Muscle layer of duodenum (tissue), 2 donors: ENCODE data around the gene DLL4.

Experiments used
- H3K27ac ChIP-seq: one replicate; pipeline ENCODE4 v1.7.0; 2013; ENCODE audit warnings: mild to moderate bottlenecking, low read length
- H3K27me3 ChIP-seq: one replicate; pipeline ENCODE4 v1.7.0; 2013; ENCODE audit warnings: low read depth, mild to moderate bottlenecking, control low read depth, low read length
- H3K36me3 ChIP-seq, 2 donors: one replicate each; pipeline ENCODE4 v1.7.0; 2013; ENCODE audit warnings: low read length in 2 of 2, control low read depth in 1 of 2, mild to moderate bottlenecking in 1 of 2; ENCODE audit not compliant: insufficient read depth in 2 of 2, control insufficient read depth in 1 of 2
- H3K4me1 ChIP-seq, 2 donors: one replicate each; pipeline ENCODE4 v1.7.0; 2013; ENCODE audit warnings: low read length in 2 of 2, mild to moderate bottlenecking in 2 of 2, control low read depth in 1 of 2, moderate library complexity in 1 of 2; ENCODE audit not compliant: insufficient read depth in 2 of 2, control insufficient read depth in 1 of 2
- H3K4me3 ChIP-seq, 2 donors: one replicate each; pipeline ENCODE4 v1.7.0; 2013; ENCODE audit warnings: low read length in 2 of 2, low read depth in 1 of 2, mild to moderate bottlenecking in 1 of 2
- H3K9me3 ChIP-seq, 2 donors: one replicate each; pipeline ENCODE4 v1.7.0; 2013; ENCODE audit warnings: low read length in 2 of 2, control low read depth in 1 of 2, mild to moderate bottlenecking in 1 of 2; ENCODE audit not compliant: control insufficient read depth in 1 of 2
- donor health status: healthy.

Gene DLL4

DNA sequence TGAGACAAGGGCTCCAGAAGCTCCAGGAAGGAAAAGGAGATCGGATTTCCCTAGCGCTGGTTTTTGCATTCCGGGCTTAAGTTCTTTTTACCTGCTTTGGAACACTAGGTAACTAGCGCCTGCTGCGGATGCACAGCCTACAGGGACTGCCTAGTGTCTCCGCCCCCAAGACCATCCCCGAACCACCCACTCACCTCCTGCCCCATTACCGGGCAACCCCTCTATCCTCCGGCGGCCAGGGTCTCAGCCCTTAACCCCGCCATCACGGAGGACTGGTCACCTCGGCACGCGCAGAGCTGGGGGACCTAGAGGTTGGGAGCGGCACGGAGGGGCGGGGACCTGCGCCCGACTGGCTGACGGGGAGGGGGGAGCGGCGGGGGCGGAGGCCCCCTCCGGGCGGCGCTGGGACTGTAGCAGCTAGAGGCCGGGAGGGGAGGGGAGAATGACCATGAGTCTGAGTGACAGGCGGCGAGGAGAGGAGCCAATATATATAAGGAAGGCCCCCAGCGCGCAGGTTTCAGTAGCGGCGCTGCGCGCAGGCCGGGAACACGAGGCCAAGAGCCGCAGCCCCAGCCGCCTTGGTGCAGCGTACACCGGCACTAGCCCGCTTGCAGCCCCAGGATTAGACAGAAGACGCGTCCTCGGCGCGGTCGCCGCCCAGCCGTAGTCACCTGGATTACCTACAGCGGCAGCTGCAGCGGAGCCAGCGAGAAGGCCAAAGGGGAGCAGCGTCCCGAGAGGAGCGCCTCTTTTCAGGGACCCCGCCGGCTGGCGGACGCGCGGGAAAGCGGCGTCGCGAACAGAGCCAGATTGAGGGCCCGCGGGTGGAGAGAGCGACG is at the start of gene DLL4:
Gene DLL4 (plus strand): TSS at position 520 of the 839 bp plus-strand sequence. CDS start 329 bp downstream, outside the sequence.
- peaks cover 4 to 53% of the 10 kb centered on the region in 2 donors for H3K4me1 ChIP-seq
- no peaks in the 10 kb centered on the region for H3K9me3 ChIP-seq
- H3K36me3 ChIP-seq, result no peaks in the 10 kb centered on the region
- H3K27ac ChIP-seq, result peak within 1 kb of the TSS; percentile 23
- H3K4me3 ChIP-seq, result peak within 1 kb of the TSS; percentile 59 to 70
- peaks cover 59% of the 10 kb centered on the region for H3K27me3 ChIP-seq

DNA sequence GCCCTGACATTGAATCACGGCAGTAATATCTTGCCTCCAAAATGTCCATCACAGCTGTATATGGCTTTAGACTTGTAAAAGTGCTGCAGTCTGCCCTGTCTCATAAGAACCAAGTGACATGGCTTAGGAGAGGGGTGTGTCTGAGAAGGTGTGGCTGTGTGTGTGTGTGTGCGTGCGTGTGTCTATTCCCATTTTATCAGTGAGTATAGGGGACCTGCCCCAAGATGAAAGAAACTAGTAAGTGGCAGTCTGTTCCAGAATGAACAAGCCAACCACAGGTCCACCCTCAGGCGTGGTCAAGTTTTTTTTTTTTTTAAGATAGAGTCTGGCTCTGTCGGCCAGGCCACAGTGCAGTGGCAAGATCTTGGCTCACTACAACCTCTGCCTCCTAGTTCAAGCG is 49.5 kb upstream of the DLL4 start:
- no peaks in the 10 kb centered on the region for H3K36me3 ChIP-seq
- H3K27ac ChIP-seq, result no peak overlapping the region
- no peaks in the 10 kb centered on the region for H3K4me1 ChIP-seq
- H3K4me3 ChIP-seq, result no peak overlapping the region
- no peaks in the 10 kb centered on the region for H3K27me3 ChIP-seq
- H3K9me3 ChIP-seq, result peaks cover 0 to 2% of the 10 kb centered on the region in 2 donors

DNA sequence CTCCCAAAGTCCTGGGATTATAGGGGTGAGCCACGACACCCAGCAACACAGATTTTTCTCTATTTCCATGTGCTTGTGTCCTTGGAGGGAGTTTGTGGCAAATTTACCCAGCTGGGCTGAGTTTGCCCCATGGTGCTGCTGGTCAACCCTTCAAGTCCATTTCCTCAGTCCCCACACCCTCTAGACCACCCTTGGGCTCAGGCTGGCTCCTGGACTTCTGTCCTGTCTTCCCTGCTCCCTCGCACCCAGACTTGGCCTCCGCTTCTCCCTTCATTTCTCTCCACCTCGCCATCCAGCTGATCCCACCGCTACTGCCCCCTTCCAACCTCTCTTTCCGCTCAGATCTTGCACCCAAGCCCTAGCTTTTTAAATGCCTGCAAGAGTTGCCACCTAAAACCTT is 47.8 kb upstream of the DLL4 start:
- Histone ChIP-seq H3K36me3 (no peaks in the 10 kb centered on the region), H3K4me1 (no peaks in the 10 kb centered on the region), H3K27me3 (no peaks in the 10 kb centered on the region), H3K27ac (no peak overlapping the region), H3K4me3 (no peak overlapping the region), H3K9me3 (peaks cover 0 to 2% of the 10 kb centered on the region in 2 donors)

DNA sequence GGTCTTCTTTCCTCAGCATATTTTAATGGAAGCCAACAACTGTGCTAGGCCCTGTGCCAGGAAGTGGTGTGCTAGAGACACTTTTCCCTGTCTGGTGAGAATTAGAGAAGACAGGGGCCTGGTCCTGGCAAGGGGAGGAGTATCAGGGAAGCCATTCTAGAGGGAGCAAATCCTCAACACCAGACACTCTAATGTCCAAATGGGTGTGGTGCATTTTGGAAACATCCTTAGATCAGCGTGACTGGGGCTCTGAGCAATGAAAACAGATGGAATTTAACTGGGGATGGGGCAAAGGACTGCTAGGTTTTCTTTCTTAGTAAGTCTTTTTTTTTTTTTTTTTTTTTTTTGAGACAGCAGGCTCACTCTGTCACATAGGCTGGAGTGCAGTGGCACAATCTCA is 42.6 kb upstream of the DLL4 start:
- no peaks in the 10 kb centered on the region for H3K4me1 ChIP-seq
- no peaks in the 10 kb centered on the region for H3K27me3 ChIP-seq
- no peaks in the 10 kb centered on the region for H3K36me3 ChIP-seq
- no peak overlapping the region for H3K4me3 ChIP-seq
- H3K9me3 ChIP-seq, result peaks cover 0 to 2% of the 10 kb centered on the region in 2 donors
- no peak overlapping the region for H3K27ac ChIP-seq

DNA sequence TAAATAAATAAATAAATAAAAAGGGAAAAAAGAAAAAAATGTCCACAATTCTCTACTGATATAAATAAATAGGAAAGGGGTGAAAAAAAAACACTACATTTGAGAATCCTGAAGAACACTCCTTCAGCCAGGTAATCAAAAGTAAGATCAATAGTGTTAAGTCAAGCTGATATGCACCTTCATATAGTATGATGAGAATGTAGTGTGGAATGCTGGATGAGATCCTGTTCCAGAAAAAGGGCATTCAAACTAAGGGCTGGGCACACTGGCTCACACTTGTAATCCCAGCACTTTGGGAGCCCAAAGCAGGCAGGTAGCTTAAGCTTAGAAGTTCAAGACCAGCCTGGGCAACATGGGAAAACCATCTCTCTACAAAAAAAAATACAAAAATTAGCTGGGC is 40.0 kb upstream of the DLL4 start:
- H3K27me3 ChIP-seq, result no peaks in the 10 kb centered on the region
- no peaks in the 10 kb centered on the region for H3K9me3 ChIP-seq
- H3K27ac ChIP-seq, result no peak overlapping the region
- no peak overlapping the region for H3K4me3 ChIP-seq
- no peaks in the 10 kb centered on the region for H3K36me3 ChIP-seq
- H3K4me1 ChIP-seq, result peaks cover 0 to 5% of the 10 kb centered on the region in 2 donors

DNA sequence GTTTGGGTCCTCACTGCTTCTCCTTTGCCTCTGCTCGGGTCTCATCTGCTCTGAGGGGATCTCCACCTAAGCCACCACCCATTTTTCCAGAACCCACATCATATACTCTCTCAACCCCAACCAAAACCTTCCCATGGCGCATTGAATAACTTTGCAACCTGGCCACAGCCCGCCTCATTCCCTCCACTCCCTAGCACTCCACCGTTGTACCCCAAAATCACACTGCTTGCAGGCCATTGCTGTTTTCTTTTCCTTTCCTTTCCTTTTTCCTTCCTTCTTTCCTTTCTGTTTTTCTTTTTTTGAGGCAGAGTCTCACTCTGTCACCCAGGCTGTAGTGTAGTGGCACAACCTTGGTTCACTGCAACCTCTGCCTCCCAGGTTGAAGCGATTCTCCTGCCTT is 38.0 kb upstream of the DLL4 start:
- Histone ChIP-seq H3K4me1 (peaks cover 10 to 18% of the 10 kb centered on the region in 2 donors), H3K27me3 (no peaks in the 10 kb centered on the region), H3K4me3 (no peak overlapping the region), H3K9me3 (no peaks in the 10 kb centered on the region), H3K36me3 (peaks cover 4% of the 10 kb centered on the region in 2 donors), H3K27ac (no peak overlapping the region)

DNA sequence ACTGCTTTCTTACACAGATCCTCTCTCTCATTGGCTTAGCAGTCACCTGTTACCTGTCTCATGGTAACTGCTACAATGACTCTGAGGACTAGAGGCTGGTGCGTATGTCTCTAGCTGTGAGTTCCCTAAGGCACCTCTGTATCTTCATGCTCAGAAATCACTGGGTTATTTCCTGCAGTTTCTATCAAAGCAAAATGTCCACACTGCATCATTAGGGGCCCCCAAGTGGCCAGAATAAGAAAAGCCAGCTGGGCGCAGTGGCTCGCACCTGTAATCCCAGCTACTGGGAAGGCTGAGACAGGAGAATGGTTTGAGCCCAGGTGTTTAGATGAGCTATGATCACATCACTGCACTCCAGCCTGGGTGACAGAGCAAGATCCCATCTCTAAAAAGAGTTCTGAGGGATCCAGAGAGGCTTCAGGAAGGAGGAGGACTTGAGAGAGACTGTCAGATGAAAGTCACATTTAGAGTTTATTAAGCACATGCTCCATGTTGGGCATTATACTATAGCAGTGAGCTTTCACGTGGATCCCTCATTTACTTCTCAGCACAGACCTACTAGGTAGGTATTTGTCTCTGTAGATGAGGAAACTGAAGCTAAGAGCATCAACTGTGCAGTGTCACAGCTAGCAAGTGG is 37.2 kb upstream of the DLL4 start:
- Histone ChIP-seq H3K9me3 (no peaks in the 10 kb centered on the region), H3K4me1 (peaks cover 10 to 19% of the 10 kb centered on the region in 2 donors), H3K27me3 (no peaks in the 10 kb centered on the region), H3K36me3 (peaks cover 4% of the 10 kb centered on the region in 2 donors), H3K4me3 (no peak overlapping the region), H3K27ac (no peak overlapping the region)

DNA sequence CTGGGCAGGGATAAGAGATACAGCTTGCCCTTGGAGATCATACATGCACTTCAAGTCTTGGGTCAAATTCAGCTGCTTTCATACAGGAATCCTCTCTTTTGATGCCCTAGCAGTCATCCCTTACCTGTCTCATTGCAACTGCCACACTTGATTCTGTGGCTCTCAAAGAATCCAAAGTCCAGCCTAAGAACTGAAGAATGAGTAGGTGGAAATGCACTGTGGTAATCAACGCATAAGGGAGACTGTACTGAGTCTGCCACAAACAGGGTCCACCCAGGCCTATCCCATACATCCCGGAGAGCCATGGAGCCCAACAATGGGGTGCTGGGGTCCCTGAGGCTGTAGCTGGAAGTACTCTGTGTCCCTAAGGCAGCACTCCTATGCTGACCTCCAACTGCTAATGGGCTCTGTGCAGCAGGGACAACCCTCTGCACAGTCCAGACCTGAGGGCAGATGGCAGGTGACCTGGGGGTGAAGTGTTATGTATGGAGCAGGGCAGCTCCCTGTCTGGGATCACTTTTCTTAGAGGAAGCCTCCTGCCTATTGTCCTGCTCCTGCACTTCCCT is 36.6 kb upstream of the DLL4 start:
- Histone ChIP-seq H3K27ac (no peak overlapping the region), H3K4me1 (peaks cover 10 to 19% of the 10 kb centered on the region in 2 donors), H3K4me3 (no peak overlapping the region), H3K9me3 (no peaks in the 10 kb centered on the region), H3K27me3 (no peaks in the 10 kb centered on the region), H3K36me3 (peaks cover 4% of the 10 kb centered on the region in 2 donors)

DNA sequence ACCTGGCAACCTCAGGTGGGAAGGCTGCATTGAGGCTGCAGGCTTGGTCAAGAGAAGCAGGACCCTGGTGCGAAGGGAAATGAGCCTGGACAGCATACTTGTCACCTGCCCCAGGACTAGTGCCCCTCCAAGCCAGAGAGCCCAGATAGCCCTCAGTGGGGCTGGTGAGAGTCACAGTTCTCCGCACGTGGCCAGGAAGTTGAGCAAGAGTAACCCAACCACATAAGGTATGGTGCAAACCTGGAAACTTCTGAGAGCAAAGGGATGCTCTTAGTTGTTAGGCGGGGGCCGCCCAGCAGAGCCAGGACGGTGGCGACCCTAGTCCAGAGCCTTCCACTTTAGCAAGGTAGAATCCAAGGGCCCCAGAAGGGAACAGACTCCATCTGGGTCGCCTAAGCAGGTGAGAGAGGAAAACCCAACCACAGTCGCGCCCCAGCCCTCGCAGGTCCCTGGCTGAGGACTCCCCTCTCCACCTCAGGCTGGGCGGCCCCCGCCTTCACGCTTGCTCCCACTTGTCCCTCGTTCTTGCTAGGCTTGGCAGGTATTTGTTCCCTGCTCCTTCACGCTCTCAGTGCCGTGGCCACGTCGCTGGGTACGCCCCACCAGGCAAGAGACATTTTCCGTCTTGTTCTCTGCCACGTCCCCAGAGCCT is 36.0 kb upstream of the DLL4 start:
- H3K4me1 ChIP-seq, result peaks cover 10 to 19% of the 10 kb centered on the region in 2 donors
- H3K27me3 ChIP-seq, result no peaks in the 10 kb centered on the region
- peak overlapping the region; percentile 88 to 95 for H3K4me3 ChIP-seq
- peaks cover 4% of the 10 kb centered on the region in 2 donors for H3K36me3 ChIP-seq
- no peak overlapping the region for H3K27ac ChIP-seq
- no peaks in the 10 kb centered on the region for H3K9me3 ChIP-seq

DNA sequence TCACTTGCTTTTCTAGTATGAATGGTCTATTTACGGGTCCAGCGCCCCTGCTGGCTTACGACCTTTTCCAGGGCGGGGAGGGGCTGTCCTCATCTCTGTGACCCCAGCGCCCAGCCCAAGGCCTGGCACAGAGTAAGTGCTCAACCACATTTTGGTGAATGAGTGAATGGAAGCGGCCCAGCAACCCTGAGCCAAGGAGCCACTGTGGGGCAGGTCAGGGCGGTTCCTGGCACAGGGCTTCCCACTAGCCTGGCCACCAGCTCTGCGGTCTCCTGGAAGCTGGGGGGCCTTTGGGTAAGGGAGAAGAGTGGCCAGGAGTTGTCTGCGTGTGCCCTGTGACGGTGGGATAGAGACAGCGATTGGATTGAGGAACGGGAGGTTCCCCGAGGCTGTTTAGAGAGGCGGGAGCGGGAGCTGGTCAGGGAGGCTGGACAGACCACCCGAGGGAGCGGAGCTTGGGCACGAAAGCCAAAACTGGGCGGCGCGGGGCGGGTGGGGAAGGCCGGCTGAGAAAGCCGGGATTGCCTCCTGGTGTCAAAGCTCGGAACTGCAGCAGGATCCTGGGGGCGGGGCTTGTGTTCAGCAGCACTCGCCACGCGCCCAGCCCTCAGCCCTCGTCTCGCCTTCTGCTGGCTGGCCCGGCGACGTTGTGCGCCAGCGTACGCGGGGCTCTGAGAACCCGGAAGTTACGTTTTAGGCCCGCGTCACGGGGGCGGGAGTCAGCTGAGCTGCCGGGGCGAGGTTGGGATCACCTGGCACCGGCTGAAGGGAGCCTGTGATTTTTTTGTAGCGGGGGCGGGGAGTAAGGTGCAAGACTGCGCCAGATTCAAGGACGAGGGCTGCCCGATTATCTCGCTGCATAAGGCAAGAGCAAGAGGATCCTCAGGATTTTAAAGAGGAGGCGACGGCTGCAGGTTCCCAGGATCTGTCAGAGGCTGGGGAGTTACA is 35.1 kb upstream of the DLL4 start, which contains the start of gene VPS18:
Gene VPS18 (plus strand): TSS at position 718 of the 948 bp plus-strand sequence. CDS start 319 bp downstream, outside the sequence.
- Histone ChIP-seq H3K27ac (peak within 1 kb of the TSS; percentile 89), H3K27me3 (no peaks in the 10 kb centered on the region), H3K4me3 (peak within 1 kb of the TSS; percentile 88 to 95), H3K4me1 (peaks cover 10 to 19% of the 10 kb centered on the region in 2 donors), H3K36me3 (peaks cover 10 to 12% of the 10 kb centered on the region in 2 donors), H3K9me3 (no peaks in the 10 kb centered on the region)
